ENCODE results near the gene C5orf47. TPM values are rescaled to one million over a fixed set of nuclear protein-coding genes. Genes with fewer than 3 reads are reported as not detected.
"Not testable (repeated sequence)": the region's sequence is repeated elsewhere in the genome, so short reads cannot be mapped to it uniquely, and the experiment has no call there.

The C5orf47 gene
- total RNA-seq, 2 experiments from 2014 or later: not detected

DNA sequence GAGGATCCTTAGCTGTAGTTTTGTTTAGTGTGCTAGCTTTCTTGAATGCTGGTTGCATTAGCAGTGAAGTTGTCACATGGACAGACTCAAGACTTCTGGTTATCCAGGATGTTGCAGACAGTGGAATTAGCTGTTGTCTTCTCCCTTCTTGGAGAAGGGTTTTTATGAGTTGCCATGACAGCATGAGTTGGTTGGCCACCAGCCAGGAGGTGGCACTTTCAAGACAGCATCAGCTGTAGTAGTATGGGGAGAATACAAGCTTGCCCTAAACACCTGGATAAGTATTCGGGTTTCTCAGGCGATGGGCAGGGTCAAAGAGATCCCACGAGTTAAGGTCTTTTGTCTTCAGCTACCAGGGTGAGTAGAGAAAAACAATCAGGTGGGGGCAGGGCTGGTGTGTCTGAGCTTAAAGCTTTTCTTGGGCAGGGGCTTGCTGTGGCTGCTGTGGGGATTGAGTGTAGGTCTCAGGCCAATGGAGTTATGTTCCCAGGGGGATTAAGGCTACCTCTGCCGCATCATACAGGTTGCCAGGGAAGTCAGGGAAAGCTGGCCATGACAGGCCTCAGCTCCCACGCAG lies 7.7 kb upstream of the C5orf47 start:
- H3K27ac Mint-ChIP-seq: no peak overlapping the region
- no peaks in the 10 kb centered on the region for H3K4me1 Mint-ChIP-seq
- DNase-seq (no peak), ATAC-seq (ENCODE audit: low read depth) (no peak)
- no peak overlapping the region for H3K4me3 Mint-ChIP-seq
- peaks cover 29% of the 10 kb centered on the region for H3K27me3 Mint-ChIP-seq
- POLR2A ChIA-PET: no interaction called here
- H3K36me3 Mint-ChIP-seq: no peaks in the 10 kb centered on the region
- H3K9me3 Mint-ChIP-seq: no peaks in the 10 kb centered on the region

DNA sequence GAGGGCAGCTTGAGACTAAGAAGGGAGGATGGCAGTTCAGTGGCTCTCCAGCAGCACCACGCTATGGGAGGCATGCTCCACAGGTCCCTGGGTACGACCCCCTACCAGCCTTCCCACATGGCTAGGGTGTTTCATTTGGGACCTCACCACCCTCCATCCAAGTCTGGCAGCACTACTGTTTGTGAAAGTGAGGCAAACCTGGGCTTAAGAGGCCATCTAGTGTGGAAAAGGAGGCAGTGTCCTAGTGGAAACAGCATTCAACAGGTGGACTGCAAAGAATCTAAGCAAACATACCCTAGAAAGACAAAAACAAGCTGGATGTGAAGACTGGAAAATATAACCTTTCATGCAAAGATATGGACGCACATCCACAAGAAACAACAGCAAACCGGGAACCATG lies 4.8 kb upstream of the C5orf47 start:
- H3K4me1 Mint-ChIP-seq: no peaks in the 10 kb centered on the region

GRCh38 chr5:173989432-173990082 lies 587 bp downstream of the C5orf47 start:
- DNase-seq: no peak
- Mint-ChIP-seq H3K36me3 (no peaks in the 10 kb centered on the region), H3K27ac (no peak overlapping the region), H3K4me1 (no peaks in the 10 kb centered on the region), H3K9me3 (no peaks in the 10 kb centered on the region), H3K27me3 (peaks cover 4% of the 10 kb centered on the region), H3K4me3 (no peak overlapping the region)
- POLR2A ChIA-PET: no interaction called here
- no peak for ATAC-seq (ENCODE audit: low read depth)

More for the DNA sequence above, 4.8 kb upstream of the C5orf47 start:
- no peaks in the 10 kb centered on the region for H3K9me3 Mint-ChIP-seq
- H3K27me3 Mint-ChIP-seq: peaks cover 14% of the 10 kb centered on the region
- H3K36me3 Mint-ChIP-seq: no peaks in the 10 kb centered on the region
- H3K27ac Mint-ChIP-seq: no peak overlapping the region
- H3K4me3 Mint-ChIP-seq: no peak overlapping the region
- ATAC-seq (ENCODE audit: low read depth) (no peak), DNase-seq (no peak)
- POLR2A ChIA-PET: no interaction called here

GRCh38 chr5:173997331-173997730 lies 8.4 kb downstream of the C5orf47 start:
- ATAC-seq (ENCODE audit: low read depth) (no peak), DNase-seq (no peak)
- Mint-ChIP-seq H3K9me3 (no peaks in the 10 kb centered on the region), H3K4me1 (no peaks in the 10 kb centered on the region), H3K27ac (no peak overlapping the region), H3K36me3 (no peaks in the 10 kb centered on the region), H3K4me3 (no peak overlapping the region), H3K27me3 (peaks cover 25% of the 10 kb centered on the region)
- POLR2A ChIA-PET: no interaction called here

DNA sequence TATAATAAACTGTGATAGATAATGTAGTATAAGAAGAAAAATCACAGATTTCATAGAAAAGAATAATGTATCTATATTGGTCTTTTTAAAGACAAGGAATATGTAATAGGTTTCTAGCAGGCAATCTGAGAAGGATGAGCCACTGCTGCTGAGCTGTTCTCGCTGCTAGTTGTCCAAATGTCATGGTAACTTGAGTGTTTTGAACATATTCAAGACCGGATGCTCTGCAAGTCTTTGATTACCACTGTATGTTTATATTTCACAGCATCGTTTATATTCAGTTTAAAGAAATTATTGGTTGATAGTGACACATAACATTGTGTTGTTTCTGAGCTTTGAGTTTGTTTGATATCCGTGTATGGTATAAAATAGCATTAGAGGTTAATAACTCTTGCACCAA lies 9.6 kb downstream of the C5orf47 start:
- Mint-ChIP-seq H3K27me3 (peaks cover 31% of the 10 kb centered on the region), H3K4me1 (no peaks in the 10 kb centered on the region), H3K27ac (no peak overlapping the region), H3K36me3 (no peaks in the 10 kb centered on the region), H3K9me3 (no peaks in the 10 kb centered on the region), H3K4me3 (no peak overlapping the region)
- POLR2A ChIA-PET: no interaction called here
- no peak for ATAC-seq (ENCODE audit: low read depth)
- no peak for DNase-seq

DNA sequence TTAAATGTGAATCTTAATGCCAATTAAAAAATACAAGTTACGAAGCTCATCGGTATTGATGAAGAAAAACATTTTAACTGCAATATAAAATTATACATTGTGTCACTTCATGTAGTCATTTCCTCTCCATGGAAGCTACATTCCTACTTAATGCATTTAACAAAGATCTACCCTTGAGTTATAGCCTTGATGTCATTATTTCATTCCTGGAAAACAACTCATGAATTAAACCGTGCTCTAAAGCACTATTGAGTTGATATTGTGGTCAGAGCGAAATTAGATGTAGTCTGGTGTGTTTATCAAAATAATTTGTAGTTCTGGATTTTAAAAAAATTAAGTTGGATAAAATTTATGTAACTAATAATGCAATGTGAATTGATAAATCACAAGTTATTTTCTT lies 11.1 kb downstream of the C5orf47 start:
- H3K27ac Mint-ChIP-seq: no peak overlapping the region
- no peak for ATAC-seq (ENCODE audit: low read depth)

DNA sequence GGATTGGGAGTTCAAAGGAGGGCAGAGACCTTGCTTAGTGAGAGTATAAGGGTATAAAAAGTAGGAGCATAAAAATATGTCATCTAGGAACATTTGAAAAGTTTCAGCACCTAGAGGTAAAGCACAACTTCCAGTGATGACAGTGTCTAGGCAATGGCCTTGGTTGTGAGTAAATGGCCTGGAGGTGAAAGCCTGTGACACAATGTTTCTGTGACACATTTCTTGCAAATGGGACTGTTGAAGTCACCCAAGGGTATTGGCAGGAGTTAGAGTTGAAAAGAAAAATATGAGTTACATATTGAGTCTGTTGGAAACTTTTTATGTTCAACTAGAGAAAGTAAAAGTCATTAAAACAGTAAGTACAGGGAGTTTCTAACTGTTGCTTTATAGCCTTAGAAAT lies 14.8 kb downstream of the C5orf47 start:
- Mint-ChIP-seq H3K9me3 (no peaks in the 10 kb centered on the region), H3K4me3 (no peak overlapping the region), H3K27me3 (peaks cover 28% of the 10 kb centered on the region), H3K27ac (no peak overlapping the region), H3K4me1 (no peaks in the 10 kb centered on the region), H3K36me3 (no peaks in the 10 kb centered on the region)
- POLR2A ChIA-PET: no interaction called here
- DNase-seq: no peak
- no peak for ATAC-seq (ENCODE audit: low read depth)

More for the DNA sequence above, 11.1 kb downstream of the C5orf47 start:
- Mint-ChIP-seq H3K9me3 (no peaks in the 10 kb centered on the region), H3K36me3 (no peaks in the 10 kb centered on the region), H3K27me3 (peaks cover 37% of the 10 kb centered on the region), H3K4me1 (no peaks in the 10 kb centered on the region), H3K4me3 (no peak overlapping the region)
- POLR2A ChIA-PET: no interaction called here
- DNase-seq: no peak

DNA sequence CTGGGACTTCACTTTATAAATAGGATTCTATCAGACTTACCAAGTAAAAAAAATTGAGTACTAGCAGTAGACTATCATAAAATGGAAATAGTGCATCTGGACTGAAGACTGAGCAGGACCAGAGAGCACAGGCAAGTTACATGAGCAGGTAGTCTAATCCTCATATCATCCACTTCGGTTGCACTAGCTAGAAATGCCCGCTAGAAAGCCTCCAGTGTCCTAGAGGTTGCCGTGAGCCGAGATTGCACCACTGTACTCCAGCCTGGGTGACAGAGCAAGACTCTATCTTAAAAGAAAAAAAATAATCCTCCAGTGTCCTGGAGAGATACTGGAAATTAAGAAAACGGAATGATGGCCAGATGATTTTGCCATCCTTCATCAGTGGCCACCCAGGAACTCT lies 20.0 kb downstream of the C5orf47 start:
- H3K4me1 Mint-ChIP-seq: no peaks in the 10 kb centered on the region

GRCh38 chr5:174010365-174010764 lies 21.4 kb downstream of the C5orf47 start:
- DNase-seq: no peak
- H3K9me3 Mint-ChIP-seq: no peaks in the 10 kb centered on the region
- H3K36me3 Mint-ChIP-seq: no peaks in the 10 kb centered on the region
- H3K27me3 Mint-ChIP-seq: peaks cover 10% of the 10 kb centered on the region
- POLR2A ChIA-PET: no interaction called here
- no peak overlapping the region for H3K27ac Mint-ChIP-seq
- no peak overlapping the region for H3K4me3 Mint-ChIP-seq
- ATAC-seq (ENCODE audit: low read depth): no peak
- H3K4me1 Mint-ChIP-seq: no peaks in the 10 kb centered on the region

More for the DNA sequence above, 20.0 kb downstream of the C5orf47 start:
- DNase-seq: no peak
- POLR2A ChIA-PET: no interaction called here
- Mint-ChIP-seq H3K27ac (no peak overlapping the region), H3K36me3 (no peaks in the 10 kb centered on the region), H3K4me3 (no peak overlapping the region), H3K27me3 (peaks cover 14% of the 10 kb centered on the region), H3K9me3 (no peaks in the 10 kb centered on the region)
- ATAC-seq (ENCODE audit: low read depth): no peak

GRCh38 chr5:174011441-174011840 lies 22.5 kb downstream of the C5orf47 start:
- Mint-ChIP-seq H3K9me3 (no peaks in the 10 kb centered on the region), H3K4me3 (no peak overlapping the region), H3K27ac (no peak overlapping the region), H3K36me3 (no peaks in the 10 kb centered on the region), H3K27me3 (peaks cover 6% of the 10 kb centered on the region), H3K4me1 (no peaks in the 10 kb centered on the region)
- no peak for DNase-seq
- POLR2A ChIA-PET: no interaction called here
- no peak for ATAC-seq (ENCODE audit: low read depth)

DNA sequence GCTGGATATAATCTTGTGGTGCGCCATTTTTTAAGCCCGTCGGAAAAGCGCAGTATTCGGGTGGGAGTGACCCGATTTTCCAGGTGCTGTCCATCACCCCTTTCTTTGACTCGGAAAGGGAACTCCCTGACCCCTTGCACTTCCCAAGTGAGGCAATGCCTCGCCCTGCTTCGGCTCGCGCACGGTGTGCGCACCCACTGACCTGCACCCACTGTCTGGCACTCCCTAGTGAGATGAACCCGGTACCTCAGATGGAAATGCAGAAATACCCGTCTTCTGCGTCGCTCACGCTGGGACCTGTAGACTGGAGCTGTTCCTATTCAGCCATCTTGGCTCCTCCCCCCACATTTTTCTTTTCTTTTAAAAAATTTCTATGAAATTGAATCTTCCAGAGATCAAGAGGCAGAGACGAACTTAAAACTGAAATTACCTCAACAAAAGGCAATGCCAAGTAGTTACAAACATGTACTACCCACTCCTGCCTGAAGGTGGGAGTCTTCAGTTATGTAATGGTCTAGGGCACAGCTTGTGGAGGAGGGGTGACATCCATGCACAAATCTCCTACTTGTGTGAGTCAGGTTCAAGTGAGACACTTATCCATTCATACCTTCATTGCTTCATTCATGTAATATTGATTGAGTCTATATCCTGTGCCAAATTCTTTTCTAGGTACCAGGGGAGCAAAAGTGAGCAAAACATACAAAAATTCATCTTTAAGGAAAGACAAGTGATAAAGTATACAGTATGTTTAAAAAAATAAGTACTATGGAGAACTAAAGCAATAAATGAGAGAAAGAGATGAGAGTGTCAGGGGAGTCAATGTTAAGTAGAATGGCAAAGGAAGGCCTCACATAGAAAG lies 31.3 kb downstream of the C5orf47 start:
- POLR2A ChIA-PET; ATAC-seq (ENCODE audit: low read depth); H3K36me3 Mint-ChIP-seq; H3K9me3 Mint-ChIP-seq; DNase-seq; H3K4me1 Mint-ChIP-seq; H3K27ac Mint-ChIP-seq; H3K4me3 Mint-ChIP-seq: not testable (repeated sequence)
- H3K27me3 Mint-ChIP-seq: peaks cover 12% of the 10 kb centered on the region

DNA sequence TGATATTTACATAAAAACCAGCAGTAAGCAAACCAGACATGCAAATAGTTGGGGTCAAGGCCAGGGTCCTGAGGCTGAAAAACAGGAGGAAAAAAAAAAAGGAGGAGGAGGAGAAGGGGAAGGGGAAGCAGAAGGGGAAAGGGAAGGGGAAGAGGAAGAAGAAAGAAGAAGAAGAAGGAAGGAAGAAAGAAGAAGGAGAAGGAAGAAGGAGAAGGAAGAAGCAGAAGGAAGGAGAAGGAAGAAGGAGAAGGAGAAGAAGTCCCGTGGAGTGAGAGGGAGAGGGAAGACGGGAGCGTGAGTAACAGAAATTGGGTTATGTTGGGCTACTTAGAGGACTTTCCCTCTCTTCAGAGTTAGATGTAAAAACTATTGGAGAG lies 31.9 kb downstream of the C5orf47 start:
- Mint-ChIP-seq H3K27me3 (peaks cover 14% of the 10 kb centered on the region), H3K4me1 (no peaks in the 10 kb centered on the region), H3K36me3 (no peaks in the 10 kb centered on the region), H3K27ac (no peak overlapping the region), H3K9me3 (no peaks in the 10 kb centered on the region), H3K4me3 (no peak overlapping the region)
- DNase-seq (no peak), ATAC-seq (ENCODE audit: low read depth) (no peak)
- POLR2A ChIA-PET: no interaction called here

DNA sequence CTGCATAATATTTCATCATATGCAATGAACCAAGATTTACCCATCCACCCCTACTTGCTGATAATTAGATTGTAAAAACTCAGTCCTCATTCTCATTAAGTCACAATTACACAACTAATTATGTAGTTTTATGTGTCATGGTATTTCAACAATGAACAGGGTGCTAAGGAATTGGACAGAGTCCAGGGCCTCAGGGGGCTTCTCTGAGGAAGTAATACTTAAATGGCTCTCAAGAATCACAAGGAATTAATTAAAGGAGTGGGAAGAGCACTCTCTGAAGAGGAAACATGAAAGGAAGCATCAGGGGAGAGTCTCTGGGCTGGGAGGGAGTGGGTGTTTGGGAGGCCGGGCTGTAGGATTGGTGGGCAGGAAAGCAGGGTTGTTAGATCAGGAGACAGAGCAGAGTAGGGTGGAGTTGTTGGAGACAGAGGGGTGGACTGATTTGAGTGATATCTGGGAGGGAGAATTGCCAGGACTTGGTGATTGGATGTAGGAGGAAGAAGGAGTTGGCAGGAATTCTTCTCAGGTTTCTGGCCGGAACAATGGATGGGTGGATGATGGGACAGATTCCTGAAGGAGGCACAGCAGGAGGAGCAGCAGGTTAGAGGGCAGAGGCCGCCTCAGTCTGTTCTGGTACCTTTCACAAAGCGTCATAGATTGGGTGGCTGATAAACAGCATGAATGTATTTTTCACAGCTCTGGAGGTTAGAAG lies 33.6 kb downstream of the C5orf47 start:
- peaks cover 14% of the 10 kb centered on the region for H3K27me3 Mint-ChIP-seq
- H3K4me3 Mint-ChIP-seq: no peak overlapping the region
- POLR2A ChIA-PET: no interaction called here
- DNase-seq (no peak), ATAC-seq (ENCODE audit: low read depth) (no peak)
- H3K27ac Mint-ChIP-seq: no peak overlapping the region
- H3K36me3 Mint-ChIP-seq: no peaks in the 10 kb centered on the region
- no peaks in the 10 kb centered on the region for H3K9me3 Mint-ChIP-seq
- H3K4me1 Mint-ChIP-seq: no peaks in the 10 kb centered on the region

Measured in activated naive CD8-positive, alpha-beta T cell treated with anti-CD3 and anti-CD28 coated beads, Interleukin-2, amount 10 ng/mL, durations not matched to agents 7 days and 5 days (primary cell).